CD4-positive, alpha-beta T cell (primary cell): ENCODE results near the gene SH3BP2. TPM values are rescaled to one million over a fixed set of nuclear protein-coding genes. Genes with fewer than 3 reads are reported as not detected.

Source experiments
- ATAC-seq: fragments of 200-7000 bp; cut with Tn5 transposase; one replicate; pipeline ENCODE4 v1.10.0; 2022; ENCODE audit warnings: mild to moderate bottlenecking; ENCODE audit not compliant: poor library complexity
- CTCF ChIA-PET: fragments of 350-600 bp; sonication (Branson Sonifier 250); formaldehyde crosslinking; loops from one replicate; lab custom pipeline; 2021; ENCODE audit warnings: antibody characterized with exemption, inconsistent platforms; lab: Charles Lee
- POLR2A ChIA-PET: fragments of 350-600 bp; sonication (Branson Sonifier 250); formaldehyde crosslinking; loops from one replicate; lab custom pipeline; 2021; ENCODE audit warnings: antibody characterized with exemption, inconsistent platforms; lab: Charles Lee
- DNase-seq, 14 experiments: peaks; one replicate each; pipeline ENCODE4 v3.0.0-alpha.2; 2013 to 2020; ENCODE audit warnings: mixed read lengths in 2 of 14
- H3K27ac ChIP-seq, 2 donors: one replicate each; pipeline versions ENCODE4 v1.5.1 to v1.7.0; 2013; ENCODE audit warnings: low read length in 2 of 2, low read depth in 1 of 2, mild to moderate bottlenecking in 1 of 2
- H3K27me3 ChIP-seq, 2 experiments: 1 replicate in 1 of 2; 2 replicates in 1 of 2; pipeline versions ENCODE4 v1.6.1 to v1.7.0; 2013; ENCODE audit warnings: low read length in 2 of 2, control low read depth in 1 of 2, mild to moderate bottlenecking in 1 of 2, moderate library complexity in 1 of 2; ENCODE audit not compliant: insufficient read depth in 2 of 2, control insufficient read depth in 1 of 2
- H3K36me3 ChIP-seq: one replicate; pipeline ENCODE4 v1.6.1; 2013; ENCODE audit warnings: low read length, control low read depth; ENCODE audit not compliant: insufficient read depth
- H3K4me1 ChIP-seq: one replicate; pipeline ENCODE4 v1.6.1; 2013; ENCODE audit warnings: low read length, control low read depth; ENCODE audit not compliant: insufficient read depth
- H3K4me3 ChIP-seq: one replicate; pipeline ENCODE4 v1.5.1; 2013; ENCODE audit warnings: mild to moderate bottlenecking, low read length, moderate library complexity
- H3K9me3 ChIP-seq, 2 experiments: 1 replicate in 1 of 2; 2 replicates in 1 of 2; pipeline versions ENCODE4 v1.6.1 to v1.7.0; 2013; ENCODE audit warnings: low read length in 2 of 2, mild to moderate bottlenecking in 2 of 2, control low read depth in 1 of 2, moderate library complexity in 1 of 2; ENCODE audit not compliant: control insufficient read depth in 1 of 2, insufficient read depth in 1 of 2
- H3K27ac Mint-ChIP-seq: one replicate; pipeline ENCODE4 v1.8.0; 2020; ENCODE audit warnings: mixed read lengths
- H3K27me3 Mint-ChIP-seq: one replicate; pipeline ENCODE4 v1.8.0; 2021; ENCODE audit warnings: mixed read lengths
- H3K36me3 Mint-ChIP-seq: one replicate; pipeline ENCODE4 v1.8.0; 2021; ENCODE audit warnings: low read depth, mixed read lengths
- H3K4me1 Mint-ChIP-seq: one replicate; pipeline ENCODE4 v1.8.0; 2021; ENCODE audit warnings: low read depth, mixed read lengths
- H3K4me3 Mint-ChIP-seq: one replicate; pipeline ENCODE4 v1.8.0; 2020; ENCODE audit warnings: mild to moderate bottlenecking, mixed read lengths
- H3K9me3 Mint-ChIP-seq: one replicate; pipeline ENCODE4 v1.8.0; 2020; ENCODE audit warnings: mixed read lengths
- CTCF ChIP-seq: fragments of 200-600 bp; IDR thresholded peaks from one replicate; pipeline ENCODE4 v1.8.0; 2022; ENCODE audit warnings: antibody characterized with exemption, mild to moderate bottlenecking
- intact Hi-C, 2 experiments: fragments of 100-400 bp; cut with DNase I in 1 of 2; cut with micrococcal nuclease in 1 of 2; formaldehyde crosslinking; loops; one replicate each; pipeline versions ENCODE4 v1.15.1 to v1.9.0; 2023 to 2025; cut with DNase I, micrococcal nuclease
- total RNA-seq, 174 experiments: library from RNA in 2 of 174; stranded (reverse) in 2 of 174; gene quantifications; one replicate each; pipeline ENCODE4 v1.2.3 and lab custom pipeline; 2021 to 2026

The SH3BP2 gene
- total RNA-seq, 2 experiments from 2014 or later = 30.1 to 30.5 TPM

- no peak for TF ChIP-seq CTCF
- H3K27ac ChIP-seq = no peak overlapping the region
- H3K9me3 ChIP-seq = no peaks in the 10 kb centered on the region
- Mint-ChIP-seq H3K36me3 (peaks cover 37% of the 10 kb centered on the region), H3K27me3 (no peaks in the 10 kb centered on the region), H3K9me3 (no peaks in the 10 kb centered on the region), H3K4me3 (peak overlapping the region; percentile 70), H3K27ac (peak overlapping the region; percentile 48), H3K4me1 (peaks cover 49% of the 10 kb centered on the region)
- ATAC-seq (no peak), DNase-seq (no peak)
- CTCF ChIA-PET = interaction anchor here (1.1 kb wide), 1 partner anchor 19 kb away, joined by 3 read pairs; no protein-coding TSS in a partner anchor
- intact Hi-C loops = loop anchor here (2.0 to 10.0 kb wide), 2 partner anchors 17 to 55 kb away; no protein-coding TSS in a partner anchor
- H3K36me3 ChIP-seq = peaks cover 40% of the 10 kb centered on the region
- no peaks in the 10 kb centered on the region for H3K27me3 ChIP-seq
- H3K4me1 ChIP-seq = peaks cover 61% of the 10 kb centered on the region
- no peak overlapping the region for H3K4me3 ChIP-seq
- POLR2A ChIA-PET = interaction anchor here (0.9 to 1.7 kb wide), 4 partner anchors 16 to 64 kb away, joined by 3 to 6 read pairs (median 4); partner anchors contain the start of gene TNIP2
These were observed 26.6 kb downstream of the SH3BP2 start for GRCh38 chr4:2819244-2820215.

- no peaks in the 10 kb centered on the region for H3K27me3 Mint-ChIP-seq
- DNase-seq (no peak), ATAC-seq (no peak)
- no peaks in the 10 kb centered on the region for H3K9me3 Mint-ChIP-seq
- peaks cover 53% of the 10 kb centered on the region for H3K4me1 ChIP-seq
- peaks cover 49% of the 10 kb centered on the region for H3K36me3 ChIP-seq
- no peak overlapping the region for H3K4me3 Mint-ChIP-seq
- no peaks in the 10 kb centered on the region for H3K27me3 ChIP-seq
- no peak overlapping the region for H3K4me3 ChIP-seq
- POLR2A ChIA-PET = interaction anchor here (0.9 to 1.1 kb wide), 2 partner anchors 16 to 65 kb away, joined by 3 to 4 read pairs; partner anchors contain the start of gene TNIP2
- H3K9me3 ChIP-seq = no peaks in the 10 kb centered on the region
- H3K27ac Mint-ChIP-seq = no peak overlapping the region
- peaks cover 40% of the 10 kb centered on the region for H3K4me1 Mint-ChIP-seq
- CTCF ChIA-PET = no interaction called here
- intact Hi-C loops = no loop called here
- peaks cover 39% of the 10 kb centered on the region for H3K36me3 Mint-ChIP-seq
- no peak for TF ChIP-seq CTCF
- no peak overlapping the region for H3K27ac ChIP-seq
These were observed 27.5 kb downstream of the SH3BP2 start for GRCh38 chr4:2820216-2820982.
